IMR-90 (cell line): Measurements from ENCODE around the gene GRAMD2B. TPM values are rescaled to one million over a fixed set of nuclear protein-coding genes. Genes with fewer than 3 reads are reported as not detected.

Source experiments
- ATAC-seq: fragments of 200-7000 bp; cut with Tn5 transposase; 2 replicates; pipeline ENCODE4 v1.9.1; 2020; ENCODE audit warnings: low read depth, mild to moderate bottlenecking, moderate library complexity
- BruUV-seq: library from RNA; stranded (reverse); fragments of 400-500 nt; replicated peaks from 2 replicates; lab custom pipeline; 2021; lab: Mats Ljungman, UMichigan
- CTCF ChIA-PET: fragments of 300-600 bp; formaldehyde crosslinking; extraction: SDS; loops from one replicate; lab custom pipeline; 2021; ENCODE audit warnings: antibody characterized with exemption; lab: Yijun Ruan, JAX
- POLR2A ChIA-PET: fragments of 300-600 bp; sonication (Branson Sonifier 250); formaldehyde crosslinking; loops from one replicate; lab custom pipeline; 2022; ENCODE audit warnings: antibody characterized with exemption; ENCODE audit not compliant: unreplicated experiment; lab: Charles Lee
- DNase-seq: peaks from one replicate; pipeline ENCODE4 v3.0.0; 2013
- H2AFZ ChIP-seq: replicated peaks from 2 replicates; pipeline ENCODE3; 2013; ENCODE audit warnings: low read length, mild to moderate bottlenecking; ENCODE audit not compliant: poor library complexity
- H2AK5ac ChIP-seq: 2 replicates; pipeline ENCODE4 v1.6.1; 2013; ENCODE audit warnings: low read depth, low read length, inconsistent platforms
- H2AK9ac ChIP-seq: replicated peaks from 2 replicates; pipeline ENCODE3; 2013; ENCODE audit warnings: mild to moderate bottlenecking, low read depth, low read length, moderate library complexity; ENCODE audit not compliant: poor library complexity
- H2BK120ac ChIP-seq: 2 replicates; pipeline ENCODE4 v1.6.1; 2013; ENCODE audit warnings: low read depth, low read length, inconsistent platforms
- H2BK15ac ChIP-seq: 3 replicates; pipeline ENCODE4 v1.6.1; 2013; ENCODE audit warnings: low read depth, low read length, inconsistent platforms
- H2BK20ac ChIP-seq: 2 replicates; pipeline ENCODE4 v1.6.1; 2013; ENCODE audit warnings: low read depth, mild to moderate bottlenecking, inconsistent platforms, low read length, moderate library complexity
- H2BK5ac ChIP-seq: 2 replicates; pipeline ENCODE4 v1.6.1; 2013; ENCODE audit warnings: mild to moderate bottlenecking, low read depth, low read length, inconsistent platforms; ENCODE audit not compliant: poor library complexity, severe bottlenecking
- H3K14ac ChIP-seq: replicated peaks from 2 replicates; pipeline ENCODE4 v1.6.1; 2013; ENCODE audit warnings: low read depth, low read length, inconsistent platforms
- H3K18ac ChIP-seq: 2 replicates; pipeline ENCODE4 v1.6.1; 2013; ENCODE audit warnings: low read depth, low read length, control low read depth
- H3K23ac ChIP-seq: 2 replicates; pipeline ENCODE4 v1.6.1; 2013; ENCODE audit warnings: low read depth, low read length, inconsistent platforms
- H3K27ac ChIP-seq: 2 replicates; pipeline ENCODE4 v1.5.1; 2013; ENCODE audit warnings: mild to moderate bottlenecking, control low read depth, low read length; ENCODE audit not compliant: insufficient read depth
- H3K27me3 ChIP-seq: 2 replicates; pipeline ENCODE4 v1.6.1; 2013; ENCODE audit warnings: low read length; ENCODE audit not compliant: control insufficient read depth, insufficient read depth
- H3K36me3 ChIP-seq: 2 replicates; pipeline ENCODE4 v1.6.1; 2013; ENCODE audit warnings: low read length, mixed read lengths; ENCODE audit not compliant: control insufficient read depth, insufficient read depth
- H3K4ac ChIP-seq: 2 replicates; pipeline ENCODE4 v1.6.1; 2013; ENCODE audit warnings: low read depth, low read length, inconsistent platforms
- H3K4me1 ChIP-seq: 2 replicates; pipeline ENCODE4 v1.6.1; 2013; ENCODE audit warnings: low read length, mixed read lengths; ENCODE audit not compliant: control insufficient read depth, insufficient read depth
- H3K4me2 ChIP-seq: 2 replicates; pipeline ENCODE4 v1.6.1; 2013; ENCODE audit warnings: low read depth, mild to moderate bottlenecking, control low read depth, low read length, moderate library complexity
- H3K4me3 ChIP-seq: 2 replicates; pipeline ENCODE4 v1.5.1; 2013; ENCODE audit warnings: low read depth, mild to moderate bottlenecking, control low read depth, low read length, moderate library complexity; ENCODE audit not compliant: insufficient read depth
- H3K56ac ChIP-seq: 2 replicates; pipeline ENCODE4 v1.6.1; 2013; ENCODE audit warnings: low read length, inconsistent platforms; ENCODE audit not compliant: insufficient read depth; ENCODE audit errors: extremely low read depth
- H3K79me1 ChIP-seq, 2 experiments: 2 replicates each; pipeline ENCODE4 v1.6.1; 2013; ENCODE audit warnings: low read length in 2 of 2, inconsistent platforms in 1 of 2, low read depth in 1 of 2
- H3K9ac ChIP-seq: 2 replicates; pipeline ENCODE4 v1.6.1; 2013; ENCODE audit warnings: low read depth, low read length, control low read depth
- H3K9me1 ChIP-seq: 2 replicates; pipeline ENCODE4 v1.6.1; 2013; ENCODE audit warnings: low read length, inconsistent platforms; ENCODE audit not compliant: insufficient read depth
- H3K9me3 ChIP-seq: 2 replicates; pipeline ENCODE4 v1.6.1; 2013; ENCODE audit warnings: low read length; ENCODE audit not compliant: control insufficient read depth, insufficient read depth
- H4K20me1 ChIP-seq: 2 replicates; pipeline ENCODE4 v1.6.1; 2013; ENCODE audit warnings: low read length, inconsistent platforms; ENCODE audit not compliant: insufficient read depth
- H4K5ac ChIP-seq: 2 replicates; pipeline ENCODE4 v1.6.1; 2013; ENCODE audit warnings: mild to moderate bottlenecking, low read depth, low read length, control low read depth
- H4K8ac ChIP-seq, 2 experiments: 2 replicates each; pipeline ENCODE4 v1.6.1; 2013; ENCODE audit warnings: low read depth in 2 of 2, low read length in 2 of 2, control low read depth in 1 of 2, inconsistent platforms in 1 of 2
- H4K91ac ChIP-seq: 2 replicates; pipeline ENCODE4 v1.6.1; 2013; ENCODE audit warnings: low read depth, low read length, inconsistent platforms; ENCODE audit not compliant: insufficient read depth
- BHLHE40 ChIP-seq: fragments of 150-350 bp; IDR thresholded peaks from 2 replicates; pipeline ENCODE4 v1.6.1; 2016; ENCODE audit warnings: mild to moderate bottlenecking, low read depth, low read length
- CEBPB ChIP-seq: IDR thresholded peaks from 2 replicates; pipeline ENCODE4 v1.6.1; 2012; ENCODE audit warnings: low read depth, low read length, improper control_type of control experiment
- FOS ChIP-seq: fragments of 150-350 bp; IDR thresholded peaks from 2 replicates; pipeline ENCODE4 v1.6.1; 2016; ENCODE audit warnings: low read depth, low read length
- MAFK ChIP-seq: IDR thresholded peaks from 2 replicates; pipeline ENCODE4 v1.6.1; 2012; ENCODE audit warnings: low read depth, low read length, improper control_type of control experiment
- MAZ ChIP-seq: IDR thresholded peaks from 2 replicates; pipeline ENCODE4 v1.6.1; 2012; ENCODE audit warnings: low read depth, mild to moderate bottlenecking, low read length, improper control_type of control experiment, moderate library complexity, borderline replicate concordance
- NFE2L2 ChIP-seq: fragments of 150-350 bp; IDR thresholded peaks from 2 replicates; pipeline ENCODE4 v1.6.1; 2016; ENCODE audit warnings: low read depth, mild to moderate bottlenecking, low read length
- RAD21 ChIP-seq: IDR thresholded peaks from 2 replicates; pipeline ENCODE4 v1.6.1; 2012; ENCODE audit warnings: low read length, improper control_type of control experiment
- RCOR1 ChIP-seq: IDR thresholded peaks from 2 replicates; pipeline ENCODE4 v1.6.1; 2012; ENCODE audit warnings: mild to moderate bottlenecking, low read length, improper control_type of control experiment; ENCODE audit not compliant: insufficient replicate concordance
- RFX5 ChIP-seq: IDR thresholded peaks from 2 replicates; pipeline ENCODE4 v1.8.0; 2012; ENCODE audit warnings: low read depth, mild to moderate bottlenecking, low read length, moderate library complexity
- WGBS, 2 experiments: methylation state at CpG; one replicate each; pipeline versions ENCODE4 v1.1.5 to v1.1.7; 2013; ENCODE audit warnings: missing lambda C conversion rate in 2 of 2; ENCODE audit not compliant: insufficient read length in 1 of 2; ENCODE audit errors: extremely low coverage in 2 of 2; 5-methylcytosine and 5-hydroxymethylcytosine counted together
- dilution Hi-C: fragments of 300-500 bp; cut with HindIII; formaldehyde crosslinking; loops from one replicate; pipeline ENCODE4 v1.14.3; 2018; ENCODE audit warnings: low sequenced_read_pairs; ENCODE audit not compliant: unreplicated experiment
- in situ Hi-C: fragments of 300-500 bp; cut with MboI; formaldehyde crosslinking; loops from 3 replicates; pipeline ENCODE4 v1.14.3; 2019; ENCODE audit warnings: low sequenced_read_pairs, inconsistent platforms, mixed read lengths
- intact Hi-C: fragments of 100-400 bp; cut with micrococcal nuclease; formaldehyde crosslinking; loops from 2 replicates; pipeline ENCODE4 v1.10.0; 2022
- polyA plus RNA-seq, 3 experiments: library from polyadenylated mRNA; depleted of rRNA; stranded (reverse); fragments of >200 nt; gene quantifications; 2 replicates each; pipeline ENCODE4 v1.2.3, GENCODE V29; 2012; ENCODE audit warnings: low replicate concordance in 1 of 3
- total RNA-seq: library from RNA; depleted of rRNA; stranded (reverse); fragments of >200 nt; gene quantifications from 2 replicates; pipeline ENCODE4 v1.2.3, GENCODE V29; 2012
- TF ChIP-seq, protein P1 (sequence below): fragments of 150-350 bp; IDR thresholded peaks from 2 replicates; pipeline ENCODE4 v1.6.1; 2016; ENCODE audit warnings: low read depth, mild to moderate bottlenecking, low read length, moderate library complexity, borderline replicate concordance
- TF ChIP-seq, protein P2 (sequence below): conservative IDR thresholded peaks from 2 replicates; pipeline ENCODE4 v1.5.1; 2012; ENCODE audit warnings: mild to moderate bottlenecking, low read depth, low read length, improper control_type of control experiment

Gene GRAMD2B
- total and polyA plus RNA-seq, 2 of the 4 experiments (the other 2 are of a cell fraction), result 13.9 to 20.3 TPM

DNA sequence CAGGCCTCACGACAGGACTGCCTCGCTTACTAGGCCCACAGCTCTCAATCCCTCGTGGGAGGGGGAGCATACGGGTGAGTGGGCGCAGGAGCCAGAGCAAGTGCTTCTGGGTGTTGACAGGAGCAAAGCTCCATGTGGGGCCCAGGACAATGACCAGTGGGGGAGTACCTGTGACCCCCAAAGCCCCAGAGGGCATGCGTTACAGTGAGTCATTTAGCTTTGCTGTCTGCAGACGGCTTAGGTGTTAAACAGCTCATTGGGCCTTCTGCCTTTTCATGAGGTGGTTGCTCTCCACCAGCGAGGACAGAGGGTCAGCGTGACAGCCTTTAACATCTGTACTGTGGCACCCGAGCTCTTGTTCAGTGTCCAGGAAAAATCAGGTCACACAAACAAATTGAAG lies 78.2 kb downstream of the GRAMD2B start:
- no peak overlapping the region for H2BK15ac ChIP-seq
- H3K56ac ChIP-seq, result no peak overlapping the region
- in situ Hi-C loops, result no loop called here
- no peaks in the 10 kb centered on the region for H3K9me3 ChIP-seq
- no peak overlapping the region for H3K18ac ChIP-seq
- H3K27ac ChIP-seq, result no peak overlapping the region
- no peak overlapping the region for H3K4me3 ChIP-seq
- ChIA-PET POLR2A (no interaction called here), CTCF (interaction anchor here (1.1 to 2.4 kb wide), 2 partner anchors 11 to 32 kb away, joined by 3 to 10 read pairs; no protein-coding TSS in a partner anchor)
- H2AK9ac ChIP-seq, result no peak overlapping the region
- H2AFZ ChIP-seq, result no peak overlapping the region
- intact Hi-C loops, result no loop called here
- ATAC-seq (no peak), DNase-seq (no peak)
- no peaks in the 10 kb centered on the region for H3K36me3 ChIP-seq
- BruUV-seq, result no TSS peak
- TF ChIP-seq RAD21 (no peak), FOS (no peak), CEBPB (no peak), MAZ (no peak), RCOR1 (no peak), MAFK (no peak), NFE2L2 (no peak), RFX5 (no peak), BHLHE40 (no peak)
- TF ChIP-seq, protein P1, sequence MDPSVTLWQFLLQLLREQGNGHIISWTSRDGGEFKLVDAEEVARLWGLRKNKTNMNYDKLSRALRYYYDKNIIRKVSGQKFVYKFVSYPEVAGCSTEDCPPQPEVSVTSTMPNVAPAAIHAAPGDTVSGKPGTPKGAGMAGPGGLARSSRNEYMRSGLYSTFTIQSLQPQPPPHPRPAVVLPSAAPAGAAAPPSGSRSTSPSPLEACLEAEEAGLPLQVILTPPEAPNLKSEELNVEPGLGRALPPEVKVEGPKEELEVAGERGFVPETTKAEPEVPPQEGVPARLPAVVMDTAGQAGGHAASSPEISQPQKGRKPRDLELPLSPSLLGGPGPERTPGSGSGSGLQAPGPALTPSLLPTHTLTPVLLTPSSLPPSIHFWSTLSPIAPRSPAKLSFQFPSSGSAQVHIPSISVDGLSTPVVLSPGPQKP, result no peak
- TF ChIP-seq, protein P2, sequence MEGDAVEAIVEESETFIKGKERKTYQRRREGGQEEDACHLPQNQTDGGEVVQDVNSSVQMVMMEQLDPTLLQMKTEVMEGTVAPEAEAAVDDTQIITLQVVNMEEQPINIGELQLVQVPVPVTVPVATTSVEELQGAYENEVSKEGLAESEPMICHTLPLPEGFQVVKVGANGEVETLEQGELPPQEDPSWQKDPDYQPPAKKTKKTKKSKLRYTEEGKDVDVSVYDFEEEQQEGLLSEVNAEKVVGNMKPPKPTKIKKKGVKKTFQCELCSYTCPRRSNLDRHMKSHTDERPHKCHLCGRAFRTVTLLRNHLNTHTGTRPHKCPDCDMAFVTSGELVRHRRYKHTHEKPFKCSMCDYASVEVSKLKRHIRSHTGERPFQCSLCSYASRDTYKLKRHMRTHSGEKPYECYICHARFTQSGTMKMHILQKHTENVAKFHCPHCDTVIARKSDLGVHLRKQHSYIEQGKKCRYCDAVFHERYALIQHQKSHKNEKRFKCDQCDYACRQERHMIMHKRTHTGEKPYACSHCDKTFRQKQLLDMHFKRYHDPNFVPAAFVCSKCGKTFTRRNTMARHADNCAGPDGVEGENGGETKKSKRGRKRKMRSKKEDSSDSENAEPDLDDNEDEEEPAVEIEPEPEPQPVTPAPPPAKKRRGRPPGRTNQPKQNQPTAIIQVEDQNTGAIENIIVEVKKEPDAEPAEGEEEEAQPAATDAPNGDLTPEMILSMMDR, result no peak
- H3K27me3 ChIP-seq, result no peaks in the 10 kb centered on the region
- no peaks in the 10 kb centered on the region for H4K20me1 ChIP-seq
- H2AK5ac ChIP-seq, result no peak overlapping the region
- WGBS, 2 experiments, result 95% methylated on average over 8 of the region's 10 CpGs; no CpG with 5 or more reads in 1 of the 2 experiments
- H3K9me1 ChIP-seq, result 0 out of 2 replicates have a peak, but pooled peaks cover 5% of the 10 kb centered on the region
- H4K5ac ChIP-seq, result no peak overlapping the region
- H2BK20ac ChIP-seq, result no peak overlapping the region
- H2BK5ac ChIP-seq, result no peak overlapping the region
- dilution Hi-C loops, result no loop called here
- no peak overlapping the region for H4K8ac ChIP-seq
- H3K4ac ChIP-seq, result no peak overlapping the region
- no peak overlapping the region for H4K91ac ChIP-seq
- H3K14ac ChIP-seq, result no peak overlapping the region
- peaks cover 2% of the 10 kb centered on the region; the same call in 1 of the 2 replicates for H3K4me1 ChIP-seq
- no peaks in the 10 kb centered on the region for H3K79me1 ChIP-seq
- no peak overlapping the region for H3K23ac ChIP-seq
- H3K9ac ChIP-seq, result no peak overlapping the region
- H3K4me2 ChIP-seq, result no peak overlapping the region
- no peak overlapping the region for H2BK120ac ChIP-seq
